Effector memory CD4-positive, alpha-beta T cell (primary cell): ENCODE results near the gene TPSG1.

Experiments used
- DNase-seq, 3 donors: peaks; one replicate each; pipeline ENCODE4 v3.0.0-alpha.2; 2020
- H3K27ac ChIP-seq: 2 replicates; pipeline ENCODE4 v1.7.0; 2013; ENCODE audit warnings: mild to moderate bottlenecking, low read length, moderate library complexity; ENCODE audit not compliant: insufficient read depth, poor library complexity, severe bottlenecking
- H3K27me3 ChIP-seq: replicated peaks from 2 replicates; pipeline ENCODE4 v1.7.0; 2013; ENCODE audit warnings: mild to moderate bottlenecking, low read length; ENCODE audit not compliant: insufficient read depth, control insufficient read depth, poor library complexity, severe bottlenecking
- H3K36me3 ChIP-seq: 2 replicates; pipeline ENCODE4 v1.7.0; 2013; ENCODE audit warnings: mild to moderate bottlenecking, low read length, moderate library complexity; ENCODE audit not compliant: control insufficient read depth, insufficient read depth
- H3K4me1 ChIP-seq: 2 replicates; pipeline ENCODE4 v1.7.0; 2013; ENCODE audit warnings: low read length, mild to moderate bottlenecking; ENCODE audit not compliant: control insufficient read depth, insufficient read depth, poor library complexity, severe bottlenecking
- H3K4me3 ChIP-seq: 2 replicates; pipeline ENCODE4 v1.7.0; 2013; ENCODE audit warnings: low read length, low read depth, mild to moderate bottlenecking; ENCODE audit not compliant: insufficient read depth, poor library complexity, severe bottlenecking
- H3K9me3 ChIP-seq: 2 replicates; pipeline ENCODE4 v1.7.0; 2013; ENCODE audit warnings: mild to moderate bottlenecking, low read length, moderate library complexity; ENCODE audit not compliant: control insufficient read depth

Gene TPSG1

DNA sequence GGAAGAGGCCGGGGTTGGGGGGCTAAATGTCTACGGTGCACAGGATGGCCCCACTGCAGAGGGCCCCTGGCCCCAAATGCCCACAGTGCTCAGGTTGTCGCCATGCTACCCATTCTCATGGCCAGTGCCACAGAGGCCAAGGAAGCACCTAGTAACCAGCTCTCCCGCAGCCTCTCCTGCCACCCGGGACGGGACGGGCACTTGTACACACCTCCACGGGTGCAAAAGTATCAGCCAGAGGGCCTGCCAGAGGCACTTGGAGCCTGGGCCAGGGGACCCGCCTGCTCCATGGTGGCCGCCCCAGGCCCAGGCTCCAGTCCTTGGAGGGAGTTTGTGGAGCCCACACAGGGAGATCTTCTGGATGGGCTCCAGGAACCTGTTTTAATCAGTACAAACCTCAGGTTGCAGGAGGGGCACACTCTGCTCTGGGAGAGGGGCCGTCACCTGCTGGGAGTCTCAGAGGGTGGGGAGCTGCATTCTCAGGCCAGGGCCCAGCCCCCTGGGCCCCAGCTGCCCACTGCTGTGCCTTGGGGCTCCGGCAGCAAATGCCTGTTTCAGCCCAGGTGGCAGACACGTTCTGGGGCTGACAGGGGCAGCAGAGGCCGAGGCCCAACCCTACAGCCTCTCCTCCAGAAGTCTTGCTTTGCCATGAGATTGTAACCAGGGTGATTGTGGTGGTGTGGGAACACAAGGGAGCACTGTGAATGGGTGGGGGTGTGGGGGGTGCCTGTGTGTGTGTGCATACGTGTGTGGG lies 38.7 kb upstream of the TPSG1 start:
- Histone ChIP-seq H3K4me3 (no peak overlapping the region), H3K4me1 (peaks cover 6% of the 10 kb centered on the region), H3K36me3 (no peaks in the 10 kb centered on the region), H3K9me3 (no peaks in the 10 kb centered on the region), H3K27ac (no peak overlapping the region), H3K27me3 (peaks cover 25% of the 10 kb centered on the region)
- no peak for DNase-seq

DNA sequence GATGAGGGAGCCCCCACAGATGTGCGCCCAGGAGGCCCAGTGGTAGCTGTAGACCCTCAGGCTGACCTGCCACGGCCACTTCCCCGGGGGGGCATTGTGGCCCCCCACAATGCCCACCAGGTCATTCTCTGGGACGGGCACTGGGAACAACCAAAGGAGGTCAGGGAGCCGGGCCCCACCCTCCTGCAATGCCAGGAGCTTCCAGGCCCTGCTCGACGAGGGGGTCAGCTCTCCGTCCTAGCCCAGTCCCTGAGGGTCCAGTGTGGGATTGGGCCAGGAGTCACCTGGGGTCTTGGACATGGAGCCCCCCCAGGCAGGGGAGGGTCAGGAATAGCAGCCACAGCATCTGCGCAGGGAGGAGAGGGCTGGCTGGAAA lies 37.8 kb upstream of the TPSG1 start:
- Histone ChIP-seq H3K36me3 (no peaks in the 10 kb centered on the region), H3K4me3 (no peak overlapping the region), H3K27me3 (peaks cover 27% of the 10 kb centered on the region), H3K27ac (no peak overlapping the region), H3K4me1 (peaks cover 8% of the 10 kb centered on the region), H3K9me3 (no peaks in the 10 kb centered on the region)
- no peak for DNase-seq

GRCh38 chr16:1262210-1262845 lies 37.3 kb upstream of the TPSG1 start:
- Histone ChIP-seq H3K4me3 (no peak overlapping the region), H3K4me1 (peaks cover 8% of the 10 kb centered on the region), H3K27me3 (peaks cover 27% of the 10 kb centered on the region), H3K27ac (no peak overlapping the region), H3K36me3 (no peaks in the 10 kb centered on the region), H3K9me3 (no peaks in the 10 kb centered on the region)
- no peak for DNase-seq

- no peak for DNase-seq
- H3K27ac ChIP-seq: no peak overlapping the region
- peaks cover 8% of the 10 kb centered on the region for H3K4me1 ChIP-seq
- no peak overlapping the region for H3K4me3 ChIP-seq
- peaks cover 27% of the 10 kb centered on the region for H3K27me3 ChIP-seq
- no peaks in the 10 kb centered on the region for H3K9me3 ChIP-seq
- H3K36me3 ChIP-seq: no peaks in the 10 kb centered on the region
Observed at GRCh38 chr16:1261131-1261892, 36.2 kb upstream of the TPSG1 start.

- no peaks in the 10 kb centered on the region for H3K9me3 ChIP-seq
- H3K27ac ChIP-seq: no peak overlapping the region
- no peak for DNase-seq
- H3K27me3 ChIP-seq: peaks cover 27% of the 10 kb centered on the region
- no peak overlapping the region for H3K4me3 ChIP-seq
- peaks cover 8% of the 10 kb centered on the region for H3K4me1 ChIP-seq
- H3K36me3 ChIP-seq: no peaks in the 10 kb centered on the region
Observed at GRCh38 chr16:1260101-1260680, 35.1 kb upstream of the TPSG1 start.

- Histone ChIP-seq H3K4me3 (no peak overlapping the region), H3K27me3 (peaks cover 27% of the 10 kb centered on the region), H3K4me1 (peaks cover 8% of the 10 kb centered on the region), H3K9me3 (no peaks in the 10 kb centered on the region), H3K27ac (no peak overlapping the region), H3K36me3 (no peaks in the 10 kb centered on the region)
- no peak for DNase-seq
Observed at GRCh38 chr16:1259760-1260068, 34.6 kb upstream of the TPSG1 start.

- H3K9me3 ChIP-seq: no peaks in the 10 kb centered on the region
- peaks cover 8% of the 10 kb centered on the region for H3K4me1 ChIP-seq
- DNase-seq: no peak
- peak overlapping the region; percentile 27 for H3K4me3 ChIP-seq
- H3K36me3 ChIP-seq: no peaks in the 10 kb centered on the region
- H3K27me3 ChIP-seq: peaks cover 27% of the 10 kb centered on the region
- no peak overlapping the region for H3K27ac ChIP-seq
Observed at GRCh38 chr16:1258906-1259759, 34.1 kb upstream of the TPSG1 start.

- H3K27me3 ChIP-seq: peaks cover 27% of the 10 kb centered on the region
- H3K9me3 ChIP-seq: no peaks in the 10 kb centered on the region
- H3K36me3 ChIP-seq: no peaks in the 10 kb centered on the region
- H3K4me1 ChIP-seq: peaks cover 8% of the 10 kb centered on the region
- H3K4me3 ChIP-seq: no peak overlapping the region
- H3K27ac ChIP-seq: no peak overlapping the region
- DNase-seq: no peak
Observed at GRCh38 chr16:1258225-1258600, 33.1 kb upstream of the TPSG1 start.

DNA sequence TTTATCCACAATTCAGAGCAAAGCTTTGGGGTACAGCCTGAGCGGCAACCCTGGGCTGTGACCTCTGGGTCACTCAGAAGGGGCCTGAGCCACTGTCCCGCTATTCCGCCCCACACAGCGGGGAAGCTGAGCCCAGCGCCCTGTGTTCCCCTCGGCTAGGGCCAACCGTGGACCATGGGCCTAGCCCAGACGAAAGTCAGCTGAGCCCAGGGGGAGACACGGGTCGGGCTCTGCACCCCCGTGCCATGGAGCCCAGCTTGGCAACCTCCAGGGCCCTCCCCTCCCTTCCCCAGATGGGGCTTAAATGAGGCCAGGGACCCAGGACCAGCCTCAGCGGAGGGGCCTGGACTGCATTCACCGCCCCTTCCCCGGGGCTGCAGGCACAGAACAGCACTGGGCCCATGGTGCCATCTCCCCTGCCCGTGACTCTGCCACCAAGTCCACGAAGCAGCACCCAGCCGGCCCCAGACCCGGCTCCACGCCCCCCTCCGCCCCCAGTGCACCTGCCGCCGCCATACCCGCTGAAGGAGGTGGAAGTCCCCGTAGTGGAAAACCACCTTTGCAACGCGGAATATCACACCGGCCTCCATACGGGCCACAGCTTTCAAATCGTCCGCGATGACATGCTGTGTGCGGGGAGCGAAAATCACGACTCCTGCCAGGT lies 32.6 kb upstream of the TPSG1 start:
- no peak overlapping the region for H3K4me3 ChIP-seq
- peaks cover 27% of the 10 kb centered on the region for H3K27me3 ChIP-seq
- H3K36me3 ChIP-seq: no peaks in the 10 kb centered on the region
- no peak overlapping the region for H3K27ac ChIP-seq
- H3K9me3 ChIP-seq: no peaks in the 10 kb centered on the region
- peaks cover 8% of the 10 kb centered on the region for H3K4me1 ChIP-seq
- DNase-seq: no peak
